Uterus (tissue), 2 donors: ENCODE results near the gene TLE6.

Source experiments
- CTCF ChIP-seq, 4 experiments: fragments of 200-600 bp in 2 of 4; fragments of 450-650 bp in 2 of 4; sonication (generic) in 2 of 4; IDR thresholded peaks; one replicate each; pipeline ENCODE4 v1.5.1; 2016 to 2019; ENCODE audit warnings: antibody characterized with exemption in 4 of 4, mild to moderate bottlenecking in 2 of 4, moderate library complexity in 1 of 4
- POLR2A ChIP-seq, 2 donors: fragments of 450-650 bp; IDR thresholded peaks; one replicate each; pipeline ENCODE4 v1.6.1; 2016; ENCODE audit warnings: antibody characterized with exemption in 2 of 2, mild to moderate bottlenecking in 1 of 2, moderate library complexity in 1 of 2

GRCh38 chr19:3013263-3013725 is 35.9 kb downstream of the TLE6 start:
- TF ChIP-seq POLR2A (IDR thresholded peaks at IDR 0.05) (no peak), CTCF (IDR thresholded peaks at IDR 0.05) (no peak)
